IMR-90 (cell line): ENCODE data around the gene L1TD1. TPM values are rescaled to one million over a fixed set of nuclear protein-coding genes. Genes with fewer than 3 reads are reported as not detected.

Source experiments
- ATAC-seq: fragments of 200-7000 bp; cut with Tn5 transposase; 2 replicates; pipeline ENCODE4 v1.9.1; 2020; ENCODE audit warnings: low read depth, mild to moderate bottlenecking, moderate library complexity
- BruUV-seq: library from RNA; stranded (reverse); fragments of 400-500 nt; replicated peaks from 2 replicates; lab custom pipeline; 2021; lab: Mats Ljungman, UMichigan
- CTCF ChIA-PET: fragments of 300-600 bp; formaldehyde crosslinking; extraction: SDS; loops from one replicate; lab custom pipeline; 2021; ENCODE audit warnings: antibody characterized with exemption; lab: Yijun Ruan, JAX
- POLR2A ChIA-PET: fragments of 300-600 bp; sonication (Branson Sonifier 250); formaldehyde crosslinking; loops from one replicate; lab custom pipeline; 2022; ENCODE audit warnings: antibody characterized with exemption; ENCODE audit not compliant: unreplicated experiment; lab: Charles Lee
- DNase-seq: peaks from one replicate; pipeline ENCODE4 v3.0.0; 2013
- H2AFZ ChIP-seq: replicated peaks from 2 replicates; pipeline ENCODE3; 2013; ENCODE audit warnings: low read length, mild to moderate bottlenecking; ENCODE audit not compliant: poor library complexity
- H2AK5ac ChIP-seq: 2 replicates; pipeline ENCODE4 v1.6.1; 2013; ENCODE audit warnings: low read depth, low read length, inconsistent platforms
- H2AK9ac ChIP-seq: replicated peaks from 2 replicates; pipeline ENCODE3; 2013; ENCODE audit warnings: mild to moderate bottlenecking, low read depth, low read length, moderate library complexity; ENCODE audit not compliant: poor library complexity
- H2BK120ac ChIP-seq: 2 replicates; pipeline ENCODE4 v1.6.1; 2013; ENCODE audit warnings: low read depth, low read length, inconsistent platforms
- H2BK15ac ChIP-seq: 3 replicates; pipeline ENCODE4 v1.6.1; 2013; ENCODE audit warnings: low read depth, low read length, inconsistent platforms
- H2BK20ac ChIP-seq: 2 replicates; pipeline ENCODE4 v1.6.1; 2013; ENCODE audit warnings: low read depth, mild to moderate bottlenecking, inconsistent platforms, low read length, moderate library complexity
- H2BK5ac ChIP-seq: 2 replicates; pipeline ENCODE4 v1.6.1; 2013; ENCODE audit warnings: mild to moderate bottlenecking, low read depth, low read length, inconsistent platforms; ENCODE audit not compliant: poor library complexity, severe bottlenecking
- H3K14ac ChIP-seq: replicated peaks from 2 replicates; pipeline ENCODE4 v1.6.1; 2013; ENCODE audit warnings: low read depth, low read length, inconsistent platforms
- H3K18ac ChIP-seq: 2 replicates; pipeline ENCODE4 v1.6.1; 2013; ENCODE audit warnings: low read depth, low read length, control low read depth
- H3K23ac ChIP-seq: 2 replicates; pipeline ENCODE4 v1.6.1; 2013; ENCODE audit warnings: low read depth, low read length, inconsistent platforms
- H3K27ac ChIP-seq: 2 replicates; pipeline ENCODE4 v1.5.1; 2013; ENCODE audit warnings: mild to moderate bottlenecking, control low read depth, low read length; ENCODE audit not compliant: insufficient read depth
- H3K27me3 ChIP-seq: 2 replicates; pipeline ENCODE4 v1.6.1; 2013; ENCODE audit warnings: low read length; ENCODE audit not compliant: control insufficient read depth, insufficient read depth
- H3K36me3 ChIP-seq: 2 replicates; pipeline ENCODE4 v1.6.1; 2013; ENCODE audit warnings: low read length, mixed read lengths; ENCODE audit not compliant: control insufficient read depth, insufficient read depth
- H3K4ac ChIP-seq: 2 replicates; pipeline ENCODE4 v1.6.1; 2013; ENCODE audit warnings: low read depth, low read length, inconsistent platforms
- H3K4me1 ChIP-seq: 2 replicates; pipeline ENCODE4 v1.6.1; 2013; ENCODE audit warnings: low read length, mixed read lengths; ENCODE audit not compliant: control insufficient read depth, insufficient read depth
- H3K4me2 ChIP-seq: 2 replicates; pipeline ENCODE4 v1.6.1; 2013; ENCODE audit warnings: low read depth, mild to moderate bottlenecking, control low read depth, low read length, moderate library complexity
- H3K4me3 ChIP-seq: 2 replicates; pipeline ENCODE4 v1.5.1; 2013; ENCODE audit warnings: low read depth, mild to moderate bottlenecking, control low read depth, low read length, moderate library complexity; ENCODE audit not compliant: insufficient read depth
- H3K56ac ChIP-seq: 2 replicates; pipeline ENCODE4 v1.6.1; 2013; ENCODE audit warnings: low read length, inconsistent platforms; ENCODE audit not compliant: insufficient read depth; ENCODE audit errors: extremely low read depth
- H3K79me1 ChIP-seq, 2 experiments: 2 replicates each; pipeline ENCODE4 v1.6.1; 2013; ENCODE audit warnings: low read length in 2 of 2, inconsistent platforms in 1 of 2, low read depth in 1 of 2
- H3K9ac ChIP-seq: 2 replicates; pipeline ENCODE4 v1.6.1; 2013; ENCODE audit warnings: low read depth, low read length, control low read depth
- H3K9me1 ChIP-seq: 2 replicates; pipeline ENCODE4 v1.6.1; 2013; ENCODE audit warnings: low read length, inconsistent platforms; ENCODE audit not compliant: insufficient read depth
- H3K9me3 ChIP-seq: 2 replicates; pipeline ENCODE4 v1.6.1; 2013; ENCODE audit warnings: low read length; ENCODE audit not compliant: control insufficient read depth, insufficient read depth
- H4K20me1 ChIP-seq: 2 replicates; pipeline ENCODE4 v1.6.1; 2013; ENCODE audit warnings: low read length, inconsistent platforms; ENCODE audit not compliant: insufficient read depth
- H4K5ac ChIP-seq: 2 replicates; pipeline ENCODE4 v1.6.1; 2013; ENCODE audit warnings: mild to moderate bottlenecking, low read depth, low read length, control low read depth
- H4K8ac ChIP-seq, 2 experiments: 2 replicates each; pipeline ENCODE4 v1.6.1; 2013; ENCODE audit warnings: low read depth in 2 of 2, low read length in 2 of 2, control low read depth in 1 of 2, inconsistent platforms in 1 of 2
- H4K91ac ChIP-seq: 2 replicates; pipeline ENCODE4 v1.6.1; 2013; ENCODE audit warnings: low read depth, low read length, inconsistent platforms; ENCODE audit not compliant: insufficient read depth
- BHLHE40 ChIP-seq: fragments of 150-350 bp; IDR thresholded peaks from 2 replicates; pipeline ENCODE4 v1.6.1; 2016; ENCODE audit warnings: mild to moderate bottlenecking, low read depth, low read length
- CEBPB ChIP-seq: IDR thresholded peaks from 2 replicates; pipeline ENCODE4 v1.6.1; 2012; ENCODE audit warnings: low read depth, low read length, improper control_type of control experiment
- CHD1 ChIP-seq: IDR thresholded peaks from 2 replicates; pipeline ENCODE4 v1.6.1; 2012; ENCODE audit warnings: low read depth, low read length, improper control_type of control experiment
- FOS ChIP-seq: fragments of 150-350 bp; IDR thresholded peaks from 2 replicates; pipeline ENCODE4 v1.6.1; 2016; ENCODE audit warnings: low read depth, low read length
- MAFK ChIP-seq: IDR thresholded peaks from 2 replicates; pipeline ENCODE4 v1.6.1; 2012; ENCODE audit warnings: low read depth, low read length, improper control_type of control experiment
- MAZ ChIP-seq: IDR thresholded peaks from 2 replicates; pipeline ENCODE4 v1.6.1; 2012; ENCODE audit warnings: low read depth, mild to moderate bottlenecking, low read length, improper control_type of control experiment, moderate library complexity, borderline replicate concordance
- MXI1 ChIP-seq: IDR thresholded peaks from 2 replicates; pipeline ENCODE4 v1.6.1; 2012; ENCODE audit warnings: low read depth, mild to moderate bottlenecking, low read length, moderate library complexity, borderline replicate concordance
- NFE2L2 ChIP-seq: fragments of 150-350 bp; IDR thresholded peaks from 2 replicates; pipeline ENCODE4 v1.6.1; 2016; ENCODE audit warnings: low read depth, mild to moderate bottlenecking, low read length
- POLR2A ChIP-seq: IDR thresholded peaks from 2 replicates; pipeline ENCODE4 v1.6.1; 2012; ENCODE audit warnings: mild to moderate bottlenecking, low read depth, low read length
- RAD21 ChIP-seq: IDR thresholded peaks from 2 replicates; pipeline ENCODE4 v1.6.1; 2012; ENCODE audit warnings: low read length, improper control_type of control experiment
- RCOR1 ChIP-seq: IDR thresholded peaks from 2 replicates; pipeline ENCODE4 v1.6.1; 2012; ENCODE audit warnings: mild to moderate bottlenecking, low read length, improper control_type of control experiment; ENCODE audit not compliant: insufficient replicate concordance
- RFX5 ChIP-seq: IDR thresholded peaks from 2 replicates; pipeline ENCODE4 v1.8.0; 2012; ENCODE audit warnings: low read depth, mild to moderate bottlenecking, low read length, moderate library complexity
- SMC3 ChIP-seq: fragments of 150-350 bp; IDR thresholded peaks from 2 replicates; pipeline ENCODE4 v1.6.1; 2016; ENCODE audit warnings: low read depth, mild to moderate bottlenecking, antibody characterized with exemption, low read length, moderate library complexity
- WGBS, 2 experiments: methylation state at CpG; one replicate each; pipeline versions ENCODE4 v1.1.5 to v1.1.7; 2013; ENCODE audit warnings: missing lambda C conversion rate in 2 of 2; ENCODE audit not compliant: insufficient read length in 1 of 2; ENCODE audit errors: extremely low coverage in 2 of 2; 5-methylcytosine and 5-hydroxymethylcytosine counted together
- dilution Hi-C: fragments of 300-500 bp; cut with HindIII; formaldehyde crosslinking; loops from one replicate; pipeline ENCODE4 v1.14.3; 2018; ENCODE audit warnings: low sequenced_read_pairs; ENCODE audit not compliant: unreplicated experiment
- in situ Hi-C: fragments of 300-500 bp; cut with MboI; formaldehyde crosslinking; loops from 3 replicates; pipeline ENCODE4 v1.14.3; 2019; ENCODE audit warnings: low sequenced_read_pairs, inconsistent platforms, mixed read lengths
- intact Hi-C: fragments of 100-400 bp; cut with micrococcal nuclease; formaldehyde crosslinking; loops from 2 replicates; pipeline ENCODE4 v1.10.0; 2022
- polyA plus RNA-seq, 3 experiments: library from polyadenylated mRNA; depleted of rRNA; stranded (reverse); fragments of >200 nt; gene quantifications; 2 replicates each; pipeline ENCODE4 v1.2.3, GENCODE V29; 2012; ENCODE audit warnings: low replicate concordance in 1 of 3
- total RNA-seq: library from RNA; depleted of rRNA; stranded (reverse); fragments of >200 nt; gene quantifications from 2 replicates; pipeline ENCODE4 v1.2.3, GENCODE V29; 2012
- TF ChIP-seq, protein P1 (sequence below): fragments of 150-350 bp; IDR thresholded peaks from 2 replicates; pipeline ENCODE4 v1.6.1; 2017; ENCODE audit warnings: mild to moderate bottlenecking, antibody characterized with exemption, low read length, low read depth
- TF ChIP-seq, protein P2 (sequence below): conservative IDR thresholded peaks from 2 replicates; pipeline ENCODE4 v1.5.1; 2012; ENCODE audit warnings: mild to moderate bottlenecking, low read depth, low read length, improper control_type of control experiment
- TF ChIP-seq, protein P3 (sequence below): fragments of 150-350 bp; IDR thresholded peaks from 2 replicates; pipeline ENCODE4 v1.6.1; 2016; ENCODE audit warnings: low read depth, mild to moderate bottlenecking, low read length, moderate library complexity, borderline replicate concordance

The L1TD1 gene
- total and polyA plus RNA-seq, 2 of the 4 experiments (the other 2 are of a cell fraction): not detected

DNA sequence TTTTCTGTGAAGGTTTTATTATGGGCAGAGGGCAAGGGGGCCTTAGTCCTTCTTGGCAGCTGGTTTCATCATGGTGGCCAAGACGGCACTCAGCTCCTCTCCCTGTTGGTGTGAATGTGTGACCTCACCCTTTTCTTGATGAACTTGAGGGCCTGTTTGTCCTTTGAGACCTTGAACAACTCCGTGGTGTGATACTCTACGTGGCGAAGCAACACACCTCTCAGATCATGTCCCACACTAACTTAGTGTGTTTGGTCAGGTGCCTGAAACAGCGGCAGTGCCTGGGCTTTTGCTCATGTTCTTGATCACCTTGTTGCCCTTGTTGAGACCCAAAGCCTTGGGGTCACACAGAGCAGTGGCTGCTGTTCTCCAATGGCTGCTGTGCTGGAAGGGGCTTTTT, 13.4 kb downstream of the L1TD1 start:
- dilution Hi-C loops: no loop called here
- no peak overlapping the region for H2BK20ac ChIP-seq
- WGBS, 2 experiments: no CpG with 5 or more reads among the region's 5 CpGs
- ATAC-seq (no peak), DNase-seq (no peak)
- no peaks in the 10 kb centered on the region for H3K4me1 ChIP-seq
- no peak overlapping the region for H3K4me2 ChIP-seq
- BruUV-seq: no TSS peak
- TF ChIP-seq CEBPB (no peak), MAZ (no peak), MXI1 (no peak), RCOR1 (no peak), CHD1 (no peak), MAFK (no peak), FOS (no peak), RAD21 (no peak), POLR2A (no peak), NFE2L2 (no peak), SMC3 (no peak), BHLHE40 (no peak), RFX5 (no peak)
- TF ChIP-seq, protein P1, sequence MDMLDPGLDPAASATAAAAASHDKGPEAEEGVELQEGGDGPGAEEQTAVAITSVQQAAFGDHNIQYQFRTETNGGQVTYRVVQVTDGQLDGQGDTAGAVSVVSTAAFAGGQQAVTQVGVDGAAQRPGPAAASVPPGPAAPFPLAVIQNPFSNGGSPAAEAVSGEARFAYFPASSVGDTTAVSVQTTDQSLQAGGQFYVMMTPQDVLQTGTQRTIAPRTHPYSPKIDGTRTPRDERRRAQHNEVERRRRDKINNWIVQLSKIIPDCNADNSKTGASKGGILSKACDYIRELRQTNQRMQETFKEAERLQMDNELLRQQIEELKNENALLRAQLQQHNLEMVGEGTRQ: no peak
- TF ChIP-seq, protein P2, sequence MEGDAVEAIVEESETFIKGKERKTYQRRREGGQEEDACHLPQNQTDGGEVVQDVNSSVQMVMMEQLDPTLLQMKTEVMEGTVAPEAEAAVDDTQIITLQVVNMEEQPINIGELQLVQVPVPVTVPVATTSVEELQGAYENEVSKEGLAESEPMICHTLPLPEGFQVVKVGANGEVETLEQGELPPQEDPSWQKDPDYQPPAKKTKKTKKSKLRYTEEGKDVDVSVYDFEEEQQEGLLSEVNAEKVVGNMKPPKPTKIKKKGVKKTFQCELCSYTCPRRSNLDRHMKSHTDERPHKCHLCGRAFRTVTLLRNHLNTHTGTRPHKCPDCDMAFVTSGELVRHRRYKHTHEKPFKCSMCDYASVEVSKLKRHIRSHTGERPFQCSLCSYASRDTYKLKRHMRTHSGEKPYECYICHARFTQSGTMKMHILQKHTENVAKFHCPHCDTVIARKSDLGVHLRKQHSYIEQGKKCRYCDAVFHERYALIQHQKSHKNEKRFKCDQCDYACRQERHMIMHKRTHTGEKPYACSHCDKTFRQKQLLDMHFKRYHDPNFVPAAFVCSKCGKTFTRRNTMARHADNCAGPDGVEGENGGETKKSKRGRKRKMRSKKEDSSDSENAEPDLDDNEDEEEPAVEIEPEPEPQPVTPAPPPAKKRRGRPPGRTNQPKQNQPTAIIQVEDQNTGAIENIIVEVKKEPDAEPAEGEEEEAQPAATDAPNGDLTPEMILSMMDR: no peak
- TF ChIP-seq, protein P3, sequence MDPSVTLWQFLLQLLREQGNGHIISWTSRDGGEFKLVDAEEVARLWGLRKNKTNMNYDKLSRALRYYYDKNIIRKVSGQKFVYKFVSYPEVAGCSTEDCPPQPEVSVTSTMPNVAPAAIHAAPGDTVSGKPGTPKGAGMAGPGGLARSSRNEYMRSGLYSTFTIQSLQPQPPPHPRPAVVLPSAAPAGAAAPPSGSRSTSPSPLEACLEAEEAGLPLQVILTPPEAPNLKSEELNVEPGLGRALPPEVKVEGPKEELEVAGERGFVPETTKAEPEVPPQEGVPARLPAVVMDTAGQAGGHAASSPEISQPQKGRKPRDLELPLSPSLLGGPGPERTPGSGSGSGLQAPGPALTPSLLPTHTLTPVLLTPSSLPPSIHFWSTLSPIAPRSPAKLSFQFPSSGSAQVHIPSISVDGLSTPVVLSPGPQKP: no peak
- no peaks in the 10 kb centered on the region for H3K79me1 ChIP-seq
- CTCF ChIA-PET: no interaction called here
- no peak overlapping the region for H2AK9ac ChIP-seq
- no peak overlapping the region for H4K91ac ChIP-seq
- no peak overlapping the region for H3K56ac ChIP-seq
- H3K23ac ChIP-seq: no peak overlapping the region
- H2AFZ ChIP-seq: no peak overlapping the region
- no peaks in the 10 kb centered on the region for H4K20me1 ChIP-seq
- in situ Hi-C loops: no loop called here
- no peak overlapping the region for H2AK5ac ChIP-seq
- H3K9ac ChIP-seq: no peak overlapping the region
- intact Hi-C loops: no loop called here
- H3K9me1 ChIP-seq: no peaks in the 10 kb centered on the region
- H3K18ac ChIP-seq: no peak overlapping the region
- H2BK5ac ChIP-seq: no peak overlapping the region
- H4K8ac ChIP-seq: no peak overlapping the region
- no peaks in the 10 kb centered on the region for H3K36me3 ChIP-seq
- H3K14ac ChIP-seq: no peak overlapping the region
- H2BK15ac ChIP-seq: no peak overlapping the region
- POLR2A ChIA-PET: no interaction called here
- H3K4me3 ChIP-seq: no peak overlapping the region
- no peak overlapping the region for H3K27ac ChIP-seq
- H3K4ac ChIP-seq: no peak overlapping the region
- no peak overlapping the region for H2BK120ac ChIP-seq
- peaks cover 10% of the 10 kb centered on the region; the same call in 1 of the 2 replicates for H3K9me3 ChIP-seq
- no peak overlapping the region for H4K5ac ChIP-seq
- no peaks in the 10 kb centered on the region for H3K27me3 ChIP-seq
